Islet of Langerhans (tissue), 1 donor: Measurements from ENCODE around the gene PPTC7.
"Not testable (repeated sequence)": the region's sequence is repeated elsewhere in the genome, so short reads cannot be mapped to it uniquely, and the experiment has no call there.

Source experiments
- FAIRE-seq: peaks from one replicate; lab custom pipeline; 2011; peaks lifted over from hg19 to GRCh38; lab: Jason Lieb, UNC

Gene PPTC7

GRCh38 chr12:110583137-110584059 lies at the start of gene PPTC7:
Gene PPTC7 (minus strand): TSS chr12:110583318. CDS start chr12:110583031, 287 bp downstream.
- no peak for FAIRE-seq

GRCh38 chr12:110627500-110628195 lies 44.5 kb upstream of the PPTC7 start:
- no peak for FAIRE-seq

GRCh38 chr12:110622582-110622981 lies 39.5 kb upstream of the PPTC7 start:
- FAIRE-seq: no peak

GRCh38 chr12:110619534-110619953 lies 36.4 kb upstream of the PPTC7 start:
- FAIRE-seq: no peak

GRCh38 chr12:110616471-110617115 lies 33.5 kb upstream of the PPTC7 start:
- FAIRE-seq: no peak

- FAIRE-seq: no peak
Measured at GRCh38 chr12:110615171-110615570, 32.1 kb upstream of the PPTC7 start.

GRCh38 chr12:110613771-110614684 lies 30.9 kb upstream of the PPTC7 start, which contains the start of gene TCTN1:
Gene TCTN1 (plus strand): TSS chr12:110614129. CDS start chr12:110614183, 54 bp downstream.
- FAIRE-seq: no peak

GRCh38 chr12:110613071-110613770 lies 30.1 kb upstream of the PPTC7 start:
- no peak for FAIRE-seq

GRCh38 chr12:110606253-110606611 lies 23.1 kb upstream of the PPTC7 start:
- FAIRE-seq: no peak

- FAIRE-seq: peak; percentile 81
Measured at GRCh38 chr12:110602085-110602814, 19.1 kb upstream of the PPTC7 start.

GRCh38 chr12:110600254-110600653 lies 17.1 kb upstream of the PPTC7 start:
- FAIRE-seq: no peak

GRCh38 chr12:110599334-110599733 lies 16.2 kb upstream of the PPTC7 start:
- FAIRE-seq: no peak

GRCh38 chr12:110597885-110598284 lies 14.8 kb upstream of the PPTC7 start:
- FAIRE-seq: no peak

GRCh38 chr12:110592919-110593318 lies 9.8 kb upstream of the PPTC7 start:
- not testable (repeated sequence) for FAIRE-seq

- FAIRE-seq: no peak
Measured at GRCh38 chr12:110592078-110592477, 9.0 kb upstream of the PPTC7 start.

GRCh38 chr12:110591451-110592051 lies 8.4 kb upstream of the PPTC7 start:
- no peak for FAIRE-seq

- no peak for FAIRE-seq
Measured at GRCh38 chr12:110590806-110591326, 7.7 kb upstream of the PPTC7 start.

GRCh38 chr12:110590059-110590458 lies 6.9 kb upstream of the PPTC7 start:
- FAIRE-seq: no peak

- not testable (repeated sequence) for FAIRE-seq
Measured at GRCh38 chr12:110587102-110587501, 4.0 kb upstream of the PPTC7 start.
